K562 (cell line): ENCODE data around the gene PTPRE. TPM values are rescaled to one million over a fixed set of nuclear protein-coding genes. Genes with fewer than 3 reads are reported as not detected.

ENCODE experiments used
- ATAC-seq: fragments of 200-7000 bp; cut with Tn5 transposase; 3 replicates; pipeline ENCODE4 v1.9.1; 2020; ENCODE audit warnings: moderate library complexity
- BruUV-seq: library from RNA; stranded (reverse); fragments of 400-500 nt; replicated peaks from 2 replicates; lab custom pipeline; 2021; lab: Mats Ljungman, UMichigan
- CTCF ChIA-PET: fragments of 300-600 bp; formaldehyde crosslinking; extraction: SDS; loops from one replicate; lab custom pipeline; 2021; ENCODE audit warnings: low intra/inter-chr PET ratio; lab: Yijun Ruan, JAX
- POLR2A ChIA-PET: fragments of 300-600, 350-650 bp; sonication (Branson Sonifier 250); formaldehyde crosslinking; extraction: SDS; loops from one replicate; lab custom pipeline; 2021; ENCODE audit warnings: antibody characterized with exemption, inconsistent platforms; lab: Yijun Ruan, JAX
- DNase-seq, 4 experiments: peaks; one replicate each; pipeline versions ENCODE4 v3.0.0 to v3.0.0-alpha.2; 2011 to 2018; ENCODE audit warnings: low spot score in 3 of 4, mixed read lengths in 3 of 4; ENCODE audit errors: extremely low read depth in 1 of 4
- FAIRE-seq: peaks from 2 replicates; lab custom pipeline; 2011; peaks lifted over from hg19 to GRCh38; lab: Jason Lieb, UNC
- H2AFZ ChIP-seq: 2 replicates; pipeline ENCODE4 v1.6.0; 2011; ENCODE audit warnings: low read depth, low read length, control low read depth, inconsistent platforms
- H3K27ac ChIP-seq: fragments of 200-600 bp; 3 replicates; pipeline ENCODE4 v1.8.0; 2011; ENCODE audit warnings: low read depth, mild to moderate bottlenecking, control low read depth, inconsistent platforms, low read length, moderate library complexity, mixed read lengths; ENCODE audit errors: extremely low read depth
- H3K27me3 ChIP-seq, 2 experiments: fragments of 300-600 bp in 1 of 2; 2 replicates in 1 of 2; 3 replicates in 1 of 2; pipeline versions ENCODE4 v1.6.0 to v1.8.0; 2011; ENCODE audit warnings: inconsistent platforms in 2 of 2, low read length in 2 of 2, mild to moderate bottlenecking in 1 of 2, mixed read lengths in 1 of 2, moderate library complexity in 1 of 2; ENCODE audit not compliant: control insufficient read depth in 2 of 2, insufficient read depth in 2 of 2
- H3K36me3 ChIP-seq: fragments of 300-600 bp; 3 replicates; pipeline ENCODE4 v1.8.0; 2011; ENCODE audit warnings: mild to moderate bottlenecking, low read length, inconsistent platforms; ENCODE audit not compliant: control insufficient read depth, insufficient read depth
- H3K4me1 ChIP-seq, 2 experiments: fragments of 200-600 bp in 1 of 2; replicated peaks in 1 of 2; 2 replicates in 1 of 2; 3 replicates in 1 of 2; pipeline versions ENCODE4 v1.5.1 to v1.8.0; 2011; ENCODE audit warnings: inconsistent platforms in 2 of 2, low read length in 2 of 2, mild to moderate bottlenecking in 1 of 2, mixed read lengths in 1 of 2, moderate library complexity in 1 of 2; ENCODE audit not compliant: control insufficient read depth in 2 of 2, insufficient read depth in 2 of 2
- H3K4me2 ChIP-seq: 2 replicates; pipeline ENCODE4 v1.6.1; 2011; ENCODE audit warnings: low read length, control low read depth, inconsistent platforms, mixed read lengths; ENCODE audit not compliant: insufficient read depth
- H3K4me3 ChIP-seq: fragments of 200-600 bp; sonication (generic), shearing (Covaris generic); 2 replicates; pipeline ENCODE4 v1.5.1; 2016; ENCODE audit warnings: control low read depth, inconsistent platforms
- H3K79me2 ChIP-seq: fragments of 200-600 bp; 3 replicates; pipeline ENCODE4 v1.8.0; 2011; ENCODE audit warnings: low read length, inconsistent platforms; ENCODE audit not compliant: control insufficient read depth, insufficient read depth
- H3K9ac ChIP-seq, 2 experiments: 2 replicates each; pipeline versions ENCODE4 v1.6.0 to v1.6.1; 2011; ENCODE audit warnings: low read depth in 2 of 2, low read length in 2 of 2, control low read depth in 1 of 2, inconsistent platforms in 1 of 2, mild to moderate bottlenecking in 1 of 2, mixed read lengths in 1 of 2; ENCODE audit not compliant: insufficient read depth in 1 of 2
- H3K9me1 ChIP-seq: one replicate; pipeline ENCODE4 v1.6.0; 2011; ENCODE audit warnings: inconsistent platforms, mild to moderate bottlenecking, low read length, moderate library complexity; ENCODE audit not compliant: control insufficient read depth, insufficient read depth
- H3K9me3 ChIP-seq: replicated peaks from 2 replicates; pipeline ENCODE4 v1.5.1; 2011; ENCODE audit warnings: low read depth, low read length, inconsistent platforms; ENCODE audit not compliant: control insufficient read depth, insufficient read depth
- H4K20me1 ChIP-seq: replicated peaks from 2 replicates; pipeline ENCODE4 v1.6.1; 2011; ENCODE audit warnings: low read length, inconsistent platforms, mixed read lengths; ENCODE audit not compliant: control insufficient read depth, insufficient read depth
- CBFA2T3 ChIP-seq: fragments of 450-650 bp; IDR thresholded peaks from 2 replicates; pipeline ENCODE4 v1.6.1; 2017
- CBX8 ChIP-seq: fragments of 200-600 bp; sonication (generic); IDR thresholded peaks from 2 replicates; pipeline ENCODE4 v1.6.1; 2012; ENCODE audit warnings: borderline replicate concordance, mixed run types, low read depth, mild to moderate bottlenecking, moderate library complexity, mixed read lengths, low read length, control low read depth, inconsistent platforms; ENCODE audit not compliant: poor library complexity, severe bottlenecking; ENCODE audit errors: extremely low read depth
- CREBBP ChIP-seq: IDR thresholded peaks from one replicate; pipeline ENCODE4 v1.6.1; 2012; ENCODE audit warnings: low read depth, mild to moderate bottlenecking, control low read depth, inconsistent platforms, low read length
- GTF2A2 ChIP-seq: IDR thresholded peaks from 2 replicates; pipeline ENCODE4 v1.6.1; 2016; ENCODE audit warnings: mild to moderate bottlenecking, missing genetic modification characterization, missing compliant biosample characterization
- HDGF ChIP-seq: fragments of 450-650 bp; IDR thresholded peaks from 2 replicates; pipeline ENCODE4 v1.6.1; 2016
- MXI1 ChIP-seq: IDR thresholded peaks from 2 replicates; pipeline ENCODE4 v1.6.1; 2011; ENCODE audit warnings: low read depth, mild to moderate bottlenecking, improper control_type of control experiment, low read length
- RBM25 ChIP-seq: fragments of 200-400 bp; formaldehyde crosslinking; IDR thresholded peaks from 2 replicates; pipeline ENCODE4 v1.6.1; 2018; ENCODE audit warnings: low read length, low read depth, moderate library complexity; ENCODE audit not compliant: severe bottlenecking
- SIX5 ChIP-seq, 2 experiments: IDR thresholded peaks; 2 replicates each; pipeline ENCODE4 v1.6.1; 2011; ENCODE audit warnings: low read length in 2 of 2, borderline replicate concordance in 1 of 2, low read depth in 1 of 2, mild to moderate bottlenecking in 1 of 2, moderate library complexity in 1 of 2; ENCODE audit not compliant: insufficient read depth in 1 of 2
- WGBS: fragments of 100-300 bp; shearing (Covaris generic); methylation state at CpG from one replicate; pipeline ENCODE4 v1.1.6; 2016; ENCODE audit warnings: low coverage, mixed read lengths; ENCODE audit not compliant: insufficient coverage; ENCODE audit errors: missing lambda C conversion rate; 5-methylcytosine and 5-hydroxymethylcytosine counted together
- in situ Hi-C: fragments of 300-500 bp; cut with MboI; formaldehyde crosslinking; loops from 4 replicates; pipeline ENCODE4 v1.15.0; 2018; ENCODE audit warnings: inconsistent platforms, mixed read lengths
- intact Hi-C: fragments of 100-400 bp; cut with micrococcal nuclease; formaldehyde crosslinking; loops from 2 replicates; pipeline ENCODE4 v1.14.2; 2022
- polyA plus RNA-seq, 8 experiments: library from polyadenylated mRNA; depleted of rRNA in 4 of 8; stranded (reverse) in 5 of 8; unstranded in 3 of 8; fragments of >200 nt; fragmentation: Nextera tagmentation in 2 of 8; fragmentation: Illumina TruSeq in 1 of 8; extraction: Ambion mirVana in 2 of 8; extraction: Trizol in 1 of 8; gene quantifications; 2 replicates each; pipeline versions ENCODE4 v1.2.1 to v1.2.3, GENCODE V29; 2011 to 2014; ENCODE audit warnings: inconsistent platforms in 1 of 8, missing spikeins in 1 of 8
- total RNA-seq, 7 experiments: library from RNA; depleted of rRNA in 6 of 7; stranded (reverse); fragments of >200 nt in 6 of 7; fragmentation: Illumina TruSeq in 2 of 7; extraction: Trizol in 2 of 7; gene quantifications; 2 replicates each; pipeline versions ENCODE4 v1.2.1 to v1.2.3, GENCODE V29; 2011 to 2021; ENCODE audit warnings: low replicate concordance in 1 of 7
- TF ChIP-seq, protein P1 (sequence below): IDR thresholded peaks from 2 replicates; pipeline ENCODE4 v1.6.1; 2014; ENCODE audit warnings: antibody characterized with exemption
- TF ChIP-seq, protein P2 (sequence below): fragments of 450-650 bp; formaldehyde crosslinking; IDR thresholded peaks from 2 replicates; pipeline ENCODE4 v1.4.0; 2020; ENCODE audit warnings: mild to moderate bottlenecking

PTPRE gene
- total and polyA plus RNA-seq, 9 of the 15 experiments (the other 6 are each of a cell fraction or from before 2014, with no cell fraction given), result 0.01 to 0.13 (median 0.04) TPM; not detected in 4

- Histone ChIP-seq H3K4me3 (no peak overlapping the region), H3K9me1 (no peaks in the 10 kb centered on the region), H2AFZ (no peak overlapping the region), H3K9ac (no peak overlapping the region), H3K27ac (no peak overlapping the region), H3K36me3 (no peaks in the 10 kb centered on the region), H4K20me1 (no peaks in the 10 kb centered on the region), H3K4me2 (no peak overlapping the region), H3K79me2 (no peaks in the 10 kb centered on the region), H3K4me1 (no peaks in the 10 kb centered on the region; a peak in 1 of 5 replicates), H3K27me3 (peaks cover 0 to 5% of the 10 kb centered on the region in 2 experiments; a peak in 1 of 5 replicates), H3K9me3 (no peaks in the 10 kb centered on the region)
- FAIRE-seq (no peak), ATAC-seq (no peak), DNase-seq (no peak)
- TF ChIP-seq RBM25, result no peak
- TF ChIP-seq, protein P1, sequence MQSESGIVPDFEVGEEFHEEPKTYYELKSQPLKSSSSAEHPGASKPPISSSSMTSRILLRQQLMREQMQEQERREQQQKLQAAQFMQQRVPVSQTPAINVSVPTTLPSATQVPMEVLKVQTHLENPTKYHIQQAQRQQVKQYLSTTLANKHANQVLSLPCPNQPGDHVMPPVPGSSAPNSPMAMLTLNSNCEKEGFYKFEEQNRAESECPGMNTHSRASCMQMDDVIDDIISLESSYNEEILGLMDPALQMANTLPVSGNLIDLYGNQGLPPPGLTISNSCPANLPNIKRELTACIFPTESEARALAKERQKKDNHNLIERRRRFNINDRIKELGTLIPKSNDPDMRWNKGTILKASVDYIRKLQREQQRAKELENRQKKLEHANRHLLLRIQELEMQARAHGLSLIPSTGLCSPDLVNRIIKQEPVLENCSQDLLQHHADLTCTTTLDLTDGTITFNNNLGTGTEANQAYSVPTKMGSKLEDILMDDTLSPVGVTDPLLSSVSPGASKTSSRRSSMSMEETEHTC, result no peak
- no peak for TF ChIP-seq HDGF
- TF ChIP-seq, protein P2, sequence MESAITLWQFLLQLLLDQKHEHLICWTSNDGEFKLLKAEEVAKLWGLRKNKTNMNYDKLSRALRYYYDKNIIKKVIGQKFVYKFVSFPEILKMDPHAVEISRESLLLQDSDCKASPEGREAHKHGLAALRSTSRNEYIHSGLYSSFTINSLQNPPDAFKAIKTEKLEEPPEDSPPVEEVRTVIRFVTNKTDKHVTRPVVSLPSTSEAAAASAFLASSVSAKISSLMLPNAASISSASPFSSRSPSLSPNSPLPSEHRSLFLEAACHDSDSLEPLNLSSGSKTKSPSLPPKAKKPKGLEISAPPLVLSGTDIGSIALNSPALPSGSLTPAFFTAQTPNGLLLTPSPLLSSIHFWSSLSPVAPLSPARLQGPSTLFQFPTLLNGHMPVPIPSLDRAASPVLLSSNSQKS, result no peak
- no peak for TF ChIP-seq CREBBP
- TF ChIP-seq MXI1, result no peak
- no peak for TF ChIP-seq CBFA2T3
- no peak for TF ChIP-seq SIX5 (IDR thresholded peaks at IDR 0.05; ENCODE audit: borderline replicate concordance in 1 of 2, insufficient read depth in 1 of 2, low read depth in 1 of 2, low read length in 2 of 2)
- TF ChIP-seq CBX8, result no peak
- no peak for TF ChIP-seq GTF2A2
- intact Hi-C loops, result loop anchor here (1.0 to 10.0 kb wide), 3 partner anchors 55 to 295 kb away; partner anchors contain the start of gene PTPRE
- CTCF ChIA-PET, result interaction anchor here (0.6 kb wide), 1 partner anchor 1852 kb away, joined by 4 read pairs; no protein-coding TSS in a partner anchor
- in situ Hi-C loops, result no loop called here
- BruUV-seq, result no TSS peak
- POLR2A ChIA-PET, result no interaction called here
- 1% methylated on average over 7 of the region's 14 CpGs for WGBS
These were observed 102.6 kb downstream of the PTPRE start for GRCh38 chr10:128009372-128010126.
